Esophagus muscularis mucosa (tissue), 4 donors: ENCODE results near the gene CSN2. TPM values are rescaled to one million over a fixed set of nuclear protein-coding genes. Genes with fewer than 3 reads are reported as not detected.

ENCODE experiments used
- DNase-seq: peaks from one replicate; pipeline ENCODE4 v3.0.0-alpha.2; 2017; ENCODE audit errors: extremely low spot score
- H3K27ac ChIP-seq, 4 donors: fragments of 200-600 bp; sonication (generic); replicated peaks in 1 of 4; 1 replicate in 3 of 4; 2 replicates in 1 of 4; pipeline ENCODE4 v1.5.1; 2016 to 2019; ENCODE audit warnings: mild to moderate bottlenecking in 1 of 4
- H3K27me3 ChIP-seq, 4 donors: fragments of 200-600 bp; sonication (generic); one replicate each; pipeline versions ENCODE4 v1.5.1 to v1.6.0; 2016 to 2019
- H3K36me3 ChIP-seq, 4 donors: fragments of 200-600 bp; sonication (generic); one replicate each; pipeline ENCODE4 v1.5.1; 2016 to 2019
- H3K4me1 ChIP-seq, 4 donors: fragments of 200-600 bp; sonication (generic); one replicate each; pipeline ENCODE4 v1.5.1; 2016 to 2019
- H3K4me3 ChIP-seq, 4 donors: fragments of 200-600 bp; sonication (generic); 1 replicate in 2 of 4; 2 replicates in 2 of 4; pipeline ENCODE4 v1.5.1; 2016 to 2019; ENCODE audit warnings: mild to moderate bottlenecking in 4 of 4, moderate library complexity in 1 of 4
- H3K9me3 ChIP-seq, 4 donors: fragments of 200-600 bp; sonication (generic); 1 replicate in 3 of 4; 2 replicates in 1 of 4; pipeline ENCODE4 v1.5.1; 2016 to 2019
- EP300 ChIP-seq: sonication (generic); formaldehyde crosslinking; IDR thresholded peaks from one replicate; pipeline ENCODE4 v1.6.1; 2017; ENCODE audit warnings: antibody characterized with exemption
- POLR2A ChIP-seq: fragments of 450-650 bp; IDR thresholded peaks from one replicate; pipeline ENCODE4 v1.6.1; 2017; ENCODE audit warnings: antibody characterized with exemption, moderate library complexity, mild to moderate bottlenecking, low read depth
- POLR2AphosphoS5 ChIP-seq, 2 donors: sonication (generic); formaldehyde crosslinking; IDR thresholded peaks; one replicate each; pipeline ENCODE4 v1.6.1; 2017; ENCODE audit warnings: antibody characterized with exemption in 2 of 2
- WGBS: methylation state at CpG from one replicate; pipeline ENCODE4 v1.1.5; 2018; 5-methylcytosine and 5-hydroxymethylcytosine counted together
- intact Hi-C: fragments of 100-400 bp; cut with DNase I; formaldehyde crosslinking; loops from one replicate; pipeline ENCODE4 v1.15.1; 2023
- total RNA-seq, 4 donors: library from RNA; depleted of rRNA; stranded (reverse); fragments of >200 nt; gene quantifications; one replicate each; pipeline versions ENCODE4 v1.1.0 to v1.2.1, GENCODE V29; 2016
- TF ChIP-seq, protein P1 (sequence below), 3 experiments: fragments of 200-600 bp in 2 of 3; fragments of 450-650 bp in 1 of 3; sonication (generic) in 2 of 3; IDR thresholded peaks; one replicate each; pipeline ENCODE4 v1.5.1; 2017 to 2019; ENCODE audit warnings: antibody characterized with exemption in 3 of 3, mild to moderate bottlenecking in 2 of 3, moderate library complexity in 1 of 3

Gene CSN2
- total RNA-seq, 4 donors from 2014 or later: not detected

DNA sequence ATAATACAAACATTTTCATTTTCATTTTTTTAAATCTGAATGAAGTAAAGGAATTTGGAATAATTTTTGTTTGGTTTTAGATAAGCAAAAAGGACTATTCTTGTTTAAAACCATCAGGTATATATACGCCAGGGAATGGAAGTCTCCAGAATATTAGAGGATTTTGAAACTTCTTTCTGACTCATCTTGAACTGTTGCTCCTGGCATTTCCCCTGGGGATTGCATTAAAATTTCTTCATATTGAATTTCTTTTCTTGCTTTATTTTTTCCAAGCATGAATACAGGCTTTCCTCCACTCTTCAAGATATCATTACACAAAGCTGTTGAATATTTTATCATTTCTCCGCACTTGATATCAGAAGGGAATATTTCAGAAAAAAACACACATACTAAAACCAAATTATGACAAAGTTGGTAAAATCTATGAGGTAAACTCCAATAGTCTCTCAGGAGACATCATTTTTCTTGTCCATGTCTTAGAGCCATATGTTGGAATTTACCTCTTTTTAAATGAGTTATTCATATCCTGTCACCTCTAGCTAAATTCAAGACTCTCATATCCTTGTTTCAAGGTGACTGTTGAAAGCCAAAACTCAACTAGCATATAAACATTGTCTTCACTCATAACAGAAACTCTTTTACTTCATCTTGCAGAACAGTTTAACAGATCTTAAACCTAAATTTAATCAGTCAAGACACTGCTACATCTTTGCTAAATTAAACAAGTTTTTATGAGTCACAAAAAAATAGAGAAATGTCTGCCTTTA, 55.3 kb downstream of the CSN2 start:
- WGBS: 71% methylated on average over 2 of the region's 2 CpGs
- Histone ChIP-seq H3K4me3 (no peak overlapping the region), H3K4me1 (no peaks in the 10 kb centered on the region), H3K9me3 (no peaks in the 10 kb centered on the region), H3K36me3 (no peaks in the 10 kb centered on the region), H3K27me3 (no peaks in the 10 kb centered on the region), H3K27ac (no peak overlapping the region)
- no peak for DNase-seq
- TF ChIP-seq EP300: no peak
- TF ChIP-seq POLR2AphosphoS5 (IDR thresholded peaks at IDR 0.05): no peak
- no peak for TF ChIP-seq POLR2A
- TF ChIP-seq, protein P1, sequence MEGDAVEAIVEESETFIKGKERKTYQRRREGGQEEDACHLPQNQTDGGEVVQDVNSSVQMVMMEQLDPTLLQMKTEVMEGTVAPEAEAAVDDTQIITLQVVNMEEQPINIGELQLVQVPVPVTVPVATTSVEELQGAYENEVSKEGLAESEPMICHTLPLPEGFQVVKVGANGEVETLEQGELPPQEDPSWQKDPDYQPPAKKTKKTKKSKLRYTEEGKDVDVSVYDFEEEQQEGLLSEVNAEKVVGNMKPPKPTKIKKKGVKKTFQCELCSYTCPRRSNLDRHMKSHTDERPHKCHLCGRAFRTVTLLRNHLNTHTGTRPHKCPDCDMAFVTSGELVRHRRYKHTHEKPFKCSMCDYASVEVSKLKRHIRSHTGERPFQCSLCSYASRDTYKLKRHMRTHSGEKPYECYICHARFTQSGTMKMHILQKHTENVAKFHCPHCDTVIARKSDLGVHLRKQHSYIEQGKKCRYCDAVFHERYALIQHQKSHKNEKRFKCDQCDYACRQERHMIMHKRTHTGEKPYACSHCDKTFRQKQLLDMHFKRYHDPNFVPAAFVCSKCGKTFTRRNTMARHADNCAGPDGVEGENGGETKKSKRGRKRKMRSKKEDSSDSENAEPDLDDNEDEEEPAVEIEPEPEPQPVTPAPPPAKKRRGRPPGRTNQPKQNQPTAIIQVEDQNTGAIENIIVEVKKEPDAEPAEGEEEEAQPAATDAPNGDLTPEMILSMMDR (IDR thresholded peaks at IDR 0.05): no peak
- intact Hi-C loops: no loop called here

DNA sequence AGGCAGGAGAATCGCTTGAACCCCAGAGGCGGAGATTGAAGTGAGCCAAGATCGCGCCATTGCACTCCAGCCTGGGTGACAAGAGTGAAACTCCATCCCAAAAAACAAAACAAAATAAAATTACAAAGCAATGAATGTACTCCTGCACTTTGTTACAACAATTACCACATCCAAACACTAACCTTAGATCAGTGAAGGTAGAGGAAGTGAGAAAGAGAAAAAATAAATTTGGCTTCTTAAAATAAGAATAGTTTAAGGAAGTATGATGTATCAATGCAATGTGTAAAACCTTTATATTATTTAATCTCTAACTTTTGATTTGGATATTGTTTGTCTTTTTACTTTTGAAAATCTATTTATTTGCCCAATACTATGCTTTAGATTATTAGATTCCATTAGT, 56.3 kb downstream of the CSN2 start:
- Histone ChIP-seq H3K27ac (no peak overlapping the region), H3K4me3 (no peak overlapping the region), H3K4me1 (no peaks in the 10 kb centered on the region), H3K27me3 (no peaks in the 10 kb centered on the region), H3K9me3 (no peaks in the 10 kb centered on the region), H3K36me3 (no peaks in the 10 kb centered on the region)
- 91% methylated on average over 4 of the region's 4 CpGs for WGBS
- TF ChIP-seq POLR2AphosphoS5 (IDR thresholded peaks at IDR 0.05): no peak
- no peak for TF ChIP-seq EP300
- TF ChIP-seq, protein P1 (IDR thresholded peaks at IDR 0.05): no peak
- DNase-seq: no peak
- intact Hi-C loops: no loop called here

DNA sequence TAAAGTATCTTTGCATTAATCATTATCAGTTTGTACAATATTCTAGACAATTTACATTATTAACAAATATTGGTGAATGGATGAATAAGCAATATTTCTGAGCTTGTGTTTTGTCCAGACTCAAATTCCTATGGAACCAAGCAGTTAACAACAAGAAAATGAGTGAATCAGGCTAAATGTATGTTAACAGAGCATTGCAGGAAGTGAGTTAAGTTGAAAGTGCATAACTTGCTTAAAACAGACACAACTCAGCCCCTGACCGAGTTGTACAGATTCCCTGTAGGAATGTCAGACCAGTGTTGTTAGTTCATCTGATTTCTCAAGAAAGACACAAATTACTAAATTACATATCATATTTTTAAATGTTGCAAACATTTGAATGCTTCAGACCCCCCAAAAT, 58.4 kb downstream of the CSN2 start:
- no peak overlapping the region for H3K27ac ChIP-seq
- intact Hi-C loops: no loop called here
- 33% methylated on average over 1 of the region's 1 CpG for WGBS
- H3K4me1 ChIP-seq: no peaks in the 10 kb centered on the region
- H3K36me3 ChIP-seq: no peaks in the 10 kb centered on the region
- no peaks in the 10 kb centered on the region for H3K9me3 ChIP-seq
- H3K27me3 ChIP-seq: no peaks in the 10 kb centered on the region
- no peak for TF ChIP-seq POLR2A
- TF ChIP-seq POLR2AphosphoS5 (IDR thresholded peaks at IDR 0.05): no peak
- no peak for TF ChIP-seq EP300
- TF ChIP-seq, protein P1 (IDR thresholded peaks at IDR 0.05): no peak
- H3K4me3 ChIP-seq: no peak overlapping the region
- DNase-seq: no peak

Other genes with a start within 250 kb of the CSN2 start
- gene SULT1B1, start 205.1 kb downstream of the CSN2 start, total RNA-seq: under 1 TPM; 0.34 to 0.99 (median 0.47) TPM
- not detected for gene SULT1E1, start 105.6 kb downstream of the CSN2 start, total RNA-seq
- gene CSN1S1, start 34.7 kb downstream of the CSN2 start, total RNA-seq: not detected
- gene STATH, start 30.2 kb upstream of the CSN2 start, total RNA-seq: not detected
- not detected for gene HTN3, start 62.7 kb upstream of the CSN2 start, total RNA-seq
- not detected for gene HTN1, start 84.7 kb upstream of the CSN2 start, total RNA-seq
- gene PRR27, start 188.5 kb upstream of the CSN2 start, total RNA-seq: not detected
- under 1 TPM in 1 of 4 donors, not detected in 3; 0.66 TPM for gene ODAM, start 230.0 kb upstream of the CSN2 start, total RNA-seq